HG03575 (cell line): ENCODE results near the gene ATP6V0E2.

Source experiments
- ATAC-seq: cut with Tn5 transposase; IDR thresholded peaks from one replicate; pipeline ENCODE4 v1.9.1; 2021; ENCODE audit not compliant: unreplicated experiment, insufficient number of reproducible peaks, low FRiP score; ENCODE audit errors: extremely low read depth

The ATP6V0E2 gene

GRCh38 chr7:149872419-149873073 lies 1.2 kb upstream of the ATP6V0E2 start:
- ATAC-seq = no peak

GRCh38 chr7:149873970-149874643 lies 338 bp downstream of the ATP6V0E2 start:
- ATAC-seq = no peak

GRCh38 chr7:149874644-149875028 lies 867 bp downstream of the ATP6V0E2 start:
- ATAC-seq = no peak

- no peak for ATAC-seq
These were observed 1.6 kb downstream of the ATP6V0E2 start for GRCh38 chr7:149875396-149875795.

- no peak for ATAC-seq
These were observed 4.2 kb downstream of the ATP6V0E2 start for GRCh38 chr7:149877890-149878522.

- ATAC-seq = no peak
These were observed 4.8 kb downstream of the ATP6V0E2 start for GRCh38 chr7:149878523-149878921.

GRCh38 chr7:149879271-149879743 lies 5.5 kb downstream of the ATP6V0E2 start:
- ATAC-seq = no peak

GRCh38 chr7:149879766-149880637 lies 6.2 kb downstream of the ATP6V0E2 start:
- no peak for ATAC-seq

- ATAC-seq = no peak
These were observed 7.0 kb downstream of the ATP6V0E2 start for GRCh38 chr7:149880638-149881311.

- ATAC-seq = no peak
These were observed 7.8 kb downstream of the ATP6V0E2 start for GRCh38 chr7:149881328-149882247.

GRCh38 chr7:149882248-149883047 lies 8.7 kb downstream of the ATP6V0E2 start:
- no peak for ATAC-seq

GRCh38 chr7:149883048-149883438 lies 9.3 kb downstream of the ATP6V0E2 start:
- ATAC-seq = no peak

GRCh38 chr7:149883452-149883861 lies 9.7 kb downstream of the ATP6V0E2 start:
- no peak for ATAC-seq

- no peak for ATAC-seq
These were observed 10.2 kb downstream of the ATP6V0E2 start for GRCh38 chr7:149884016-149884415.

- no peak for ATAC-seq
These were observed 10.8 kb downstream of the ATP6V0E2 start for GRCh38 chr7:149884541-149884940.

GRCh38 chr7:149885191-149886017 lies 11.6 kb downstream of the ATP6V0E2 start:
- no peak for ATAC-seq
